RWPE2 (cell line): ENCODE data around the gene PTPRA.

ENCODE experiments used
- ATAC-seq: fragments of 200-7000 bp; cut with Tn5 transposase; 3 replicates; pipeline ENCODE4 v1.9.1; 2021; ENCODE audit warnings: low read depth
- DNase-seq: peaks from one replicate; pipeline ENCODE4 v3.0.0-alpha.2; 2020; ENCODE audit warnings: low spot score
- H3K27ac ChIP-seq: fragments of 450-650 bp; 2 replicates; pipeline ENCODE4 v1.5.1; 2017; ENCODE audit warnings: mild to moderate bottlenecking; ENCODE audit not compliant: poor library complexity, severe bottlenecking
- H3K27me3 ChIP-seq: fragments of 250-450 bp; sonication (Bioruptor Pico); 2 replicates; pipeline ENCODE4 v1.5.1; 2021; ENCODE audit warnings: mild to moderate bottlenecking, moderate library complexity; ENCODE audit not compliant: insufficient read depth, poor library complexity, severe bottlenecking
- H3K36me3 ChIP-seq: fragments of 250-450 bp; sonication (Bioruptor Pico); 2 replicates; pipeline ENCODE4 v1.5.1; 2020; ENCODE audit warnings: low read depth, mild to moderate bottlenecking, moderate library complexity
- H3K4me1 ChIP-seq: fragments of 250-450 bp; sonication (Bioruptor Pico); 2 replicates; pipeline ENCODE4 v1.5.1; 2021; ENCODE audit warnings: mild to moderate bottlenecking, moderate library complexity; ENCODE audit not compliant: insufficient read depth, poor library complexity, severe bottlenecking
- H3K4me3 ChIP-seq: fragments of 250-450 bp; sonication (Bioruptor Pico); 2 replicates; pipeline ENCODE4 v1.5.1; 2021; ENCODE audit warnings: mild to moderate bottlenecking, moderate library complexity; ENCODE audit not compliant: severe bottlenecking
- H3K9me3 ChIP-seq: fragments of 250-450 bp; sonication (Bioruptor Pico); 2 replicates; pipeline ENCODE4 v1.5.1; 2021; ENCODE audit warnings: mild to moderate bottlenecking, moderate library complexity; ENCODE audit not compliant: severe bottlenecking
- CTCF ChIP-seq: fragments of 450-650 bp; IDR thresholded peaks from one replicate; pipeline ENCODE4 v1.5.1; 2017; ENCODE audit warnings: mild to moderate bottlenecking, moderate library complexity; ENCODE audit not compliant: poor library complexity, severe bottlenecking

The PTPRA gene

DNA sequence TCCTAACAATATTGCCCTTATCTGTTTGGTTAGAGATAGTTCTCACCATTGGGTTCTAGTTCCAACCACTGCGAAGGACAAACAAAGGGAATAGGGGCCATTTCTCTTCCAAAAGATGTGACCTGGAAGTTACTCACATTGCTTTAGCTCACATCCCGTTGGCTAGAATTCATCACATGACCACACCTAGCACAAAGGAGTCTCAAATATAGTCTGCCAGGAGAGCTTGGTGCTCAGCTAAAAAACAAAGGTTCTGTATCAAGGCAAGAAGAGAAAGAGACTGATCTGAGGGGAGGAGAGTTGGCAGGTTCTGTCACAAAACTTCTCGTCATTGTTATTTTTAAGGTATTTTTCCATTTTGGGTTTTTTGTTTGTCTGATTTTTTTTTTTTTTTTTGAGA, 100.3 kb downstream of the PTPRA start:
- DNase-seq (no peak), ATAC-seq (no peak)
- Histone ChIP-seq H3K27me3 (no peaks in the 10 kb centered on the region), H3K4me3 (no peak overlapping the region), H3K4me1 (no peaks in the 10 kb centered on the region), H3K36me3 (no peaks in the 10 kb centered on the region; the same call in 1 of the 2 replicates), H3K9me3 (no peaks in the 10 kb centered on the region), H3K27ac (no peak overlapping the region)
- TF ChIP-seq CTCF: no peak

GRCh38 chr20:2978519-2978918, 105.2 kb downstream of the PTPRA start:
- H3K27ac ChIP-seq: no peak overlapping the region
- no peak for TF ChIP-seq CTCF
- no peak overlapping the region for H3K4me3 ChIP-seq

DNA sequence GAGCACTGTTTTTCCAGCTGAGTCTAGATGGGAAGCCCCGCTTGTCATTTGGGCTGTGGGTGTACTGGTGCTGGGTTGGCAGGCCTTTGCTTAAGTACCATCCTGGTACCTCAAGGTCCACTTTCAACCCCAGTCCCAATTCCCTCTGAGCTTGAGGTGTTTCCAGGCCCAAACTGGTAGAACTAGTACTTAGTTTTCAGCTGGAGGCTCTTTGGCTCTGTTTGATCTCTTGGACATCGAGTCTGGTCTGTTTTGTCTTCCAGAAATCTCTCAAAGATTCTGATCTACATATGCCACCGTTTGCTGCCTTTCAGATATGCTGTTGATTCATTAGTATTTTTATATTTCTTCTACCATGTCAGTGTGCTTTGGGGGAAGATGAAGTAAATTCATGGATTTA, 108.4 kb downstream of the PTPRA start:
- TF ChIP-seq CTCF: no peak
- no peaks in the 10 kb centered on the region for H3K4me1 ChIP-seq

More at GRCh38 chr20:2978519-2978918, 105.2 kb downstream of the PTPRA start:
- no peaks in the 10 kb centered on the region for H3K36me3 ChIP-seq
- H3K4me1 ChIP-seq: no peaks in the 10 kb centered on the region
- no peaks in the 10 kb centered on the region for H3K9me3 ChIP-seq
- no peaks in the 10 kb centered on the region for H3K27me3 ChIP-seq
- ATAC-seq (no peak), DNase-seq (no peak)

GRCh38 chr20:2983508-2983907, 110.2 kb downstream of the PTPRA start:
- ATAC-seq: no peak
- no peak overlapping the region for H3K27ac ChIP-seq

More for the DNA sequence above, 108.4 kb downstream of the PTPRA start:
- H3K27ac ChIP-seq: no peak overlapping the region
- H3K9me3 ChIP-seq: no peaks in the 10 kb centered on the region
- no peak overlapping the region for H3K4me3 ChIP-seq
- no peaks in the 10 kb centered on the region for H3K36me3 ChIP-seq
- DNase-seq (no peak), ATAC-seq (no peak)
- H3K27me3 ChIP-seq: no peaks in the 10 kb centered on the region

More at GRCh38 chr20:2983508-2983907, 110.2 kb downstream of the PTPRA start:
- DNase-seq: no peak
- no peaks in the 10 kb centered on the region for H3K9me3 ChIP-seq
- H3K36me3 ChIP-seq: peaks cover 12% of the 10 kb centered on the region; the same call in 1 of the 2 replicates
- H3K27me3 ChIP-seq: no peaks in the 10 kb centered on the region
- no peaks in the 10 kb centered on the region for H3K4me1 ChIP-seq
- H3K4me3 ChIP-seq: no peak overlapping the region
- TF ChIP-seq CTCF: no peak
